ENCODE data around the gene LRATD1. TPM values are rescaled to one million over a fixed set of nuclear protein-coding genes. Genes with fewer than 3 reads are reported as not detected.

The LRATD1 gene
- total RNA-seq, 4 donors from 2014 or later = 41.8 to 56.7 (median 49.9) TPM

- Histone ChIP-seq H3K4me1 (peaks cover 2 to 52% (median 17%) of the 10 kb centered on the region in 3 donors), H3K9me3 (no peaks in the 10 kb centered on the region), H3K27me3 (peaks cover 0 to 47% (median 0%) of the 10 kb centered on the region in 4 donors), H3K36me3 (no peaks in the 10 kb centered on the region), H3K4me3 (peak overlapping the region; percentile 49 to 74 (median 62)), H3K27ac (peak overlapping the region in 3 of 4 donors; percentile 76 to 86 (median 82))
- TF ChIP-seq POLR2A (IDR thresholded peaks at IDR 0.05) = no peak
- no peak for TF ChIP-seq CTCF (IDR thresholded peaks at IDR 0.05)
- DNase-seq = no peak
- intact Hi-C loops (cut with DNase I) = no loop called here
- 62 to 66% methylated on average over 3 of the region's 3 CpGs for WGBS, 2 donors
Observed at GRCh38 chr2:14631406-14632040, 994 bp upstream of the LRATD1 start.

- Histone ChIP-seq H3K4me1 (peaks cover 6 to 61% (median 17%) of the 10 kb centered on the region in 3 donors), H3K4me3 (peak overlapping the region; percentile 49 to 74 (median 62)), H3K36me3 (no peaks in the 10 kb centered on the region), H3K27ac (peak overlapping the region; percentile 82 to 89 (median 87)), H3K9me3 (no peaks in the 10 kb centered on the region), H3K27me3 (peaks cover 0 to 47% (median 0%) of the 10 kb centered on the region in 4 donors)
- no peak for DNase-seq
- TF ChIP-seq POLR2A (IDR thresholded peaks at IDR 0.05) = no peak
- no peak for TF ChIP-seq CTCF (IDR thresholded peaks at IDR 0.05)
- intact Hi-C loops (cut with DNase I) = no loop called here
- WGBS, 2 donors = 13 to 15% methylated on average over 4 to 9 of the region's 13 CpGs
Observed at GRCh38 chr2:14633061-14633460, 544 bp downstream of the LRATD1 start.

GRCh38 chr2:14633461-14634181, 1.1 kb downstream of the LRATD1 start:
- Histone ChIP-seq H3K27me3 (peaks cover 0 to 47% (median 0%) of the 10 kb centered on the region in 4 donors), H3K4me3 (peak overlapping the region; percentile 49 to 74 (median 62)), H3K9me3 (no peaks in the 10 kb centered on the region), H3K36me3 (no peaks in the 10 kb centered on the region), H3K27ac (peak overlapping the region; percentile 82 to 89 (median 87)), H3K4me1 (peaks cover 6 to 61% (median 17%) of the 10 kb centered on the region in 3 donors)
- no peak for DNase-seq
- no peak for TF ChIP-seq CTCF (IDR thresholded peaks at IDR 0.05)
- no peak for TF ChIP-seq POLR2A (IDR thresholded peaks at IDR 0.05)
- intact Hi-C loops (cut with DNase I) = no loop called here
- 3 to 4% methylated on average over 6 to 8 of the region's 42 CpGs for WGBS, 2 donors

- Histone ChIP-seq H3K27me3 (peaks cover 0 to 47% (median 0%) of the 10 kb centered on the region in 4 donors), H3K27ac (peak overlapping the region; percentile 82 to 89 (median 87)), H3K4me3 (peak overlapping the region; percentile 49 to 74 (median 62)), H3K9me3 (no peaks in the 10 kb centered on the region), H3K4me1 (peaks cover 6 to 61% (median 17%) of the 10 kb centered on the region in 3 donors), H3K36me3 (no peaks in the 10 kb centered on the region)
- DNase-seq = no peak
- intact Hi-C loops (cut with DNase I) = no loop called here
- TF ChIP-seq POLR2A (IDR thresholded peaks at IDR 0.05) (peak in 1 of 4 donors; percentile 41), CTCF (IDR thresholded peaks at IDR 0.05) (no peak)
- WGBS, 2 donors = 0 to 13% methylated on average over 1 to 6 of the region's 31 CpGs
Observed at GRCh38 chr2:14634182-14634488, 1.6 kb downstream of the LRATD1 start.

All from esophagus squamous epithelium (tissue), 5 donors.